Fibroblast of mammary gland (primary cell): ENCODE data around the gene CTRL.
A peak's percentile ranks its signal among the peaks of the same experiment; 100 is the strongest.

Experiments used
- DNase-seq: peaks from one replicate; pipeline ENCODE4 v3.0.0-alpha.2; 2010; ENCODE audit warnings: low read depth
- H3K4me3 ChIP-seq: 2 replicates; pipeline ENCODE4 v1.5.1; 2011; ENCODE audit warnings: low read depth, mild to moderate bottlenecking, low read length, moderate library complexity; ENCODE audit not compliant: control insufficient read depth
- CTCF ChIP-seq: conservative IDR thresholded peaks from 2 replicates; pipeline ENCODE4 v1.5.1; 2011; ENCODE audit warnings: low read depth, low read length, inconsistent platforms; ENCODE audit not compliant: control insufficient read depth, insufficient read depth

CTRL gene

GRCh38 chr16:67943619-67944504 lies 12.2 kb upstream of the CTRL start, which contains the start of gene LCAT:
LCAT (minus strand) TSS chr16:67944120; CDS start chr16:67944101, 19 bp downstream.
- peak; percentile 39 for DNase-seq
- no peak within 1 kb of the TSS for H3K4me3 ChIP-seq
- TF ChIP-seq CTCF = no peak

GRCh38 chr16:67943256-67943618 lies 11.6 kb upstream of the CTRL start:
- no peak overlapping the region for H3K4me3 ChIP-seq
- TF ChIP-seq CTCF = no peak
- DNase-seq = no peak

- no peak overlapping the region for H3K4me3 ChIP-seq
- TF ChIP-seq CTCF = no peak
- no peak for DNase-seq
Measured at GRCh38 chr16:67942510-67943255, 11.0 kb upstream of the CTRL start.

- peak; percentile 63 for TF ChIP-seq CTCF
- DNase-seq = peak; percentile 39
- H3K4me3 ChIP-seq = no peak overlapping the region
Measured at GRCh38 chr16:67942200-67942509, 10.5 kb upstream of the CTRL start.

GRCh38 chr16:67941469-67942199 lies 10.0 kb upstream of the CTRL start:
- DNase-seq = no peak
- TF ChIP-seq CTCF = no peak
- H3K4me3 ChIP-seq = no peak overlapping the region

GRCh38 chr16:67940446-67941089 lies 8.9 kb upstream of the CTRL start:
- no peak for TF ChIP-seq CTCF
- H3K4me3 ChIP-seq = no peak overlapping the region
- DNase-seq = no peak
